HFFc6 (cell line): ENCODE data around the gene TSHZ1. TPM values are rescaled to one million over a fixed set of nuclear protein-coding genes. Genes with fewer than 3 reads are reported as not detected.

Experiments used
- DNase-seq: peaks from one replicate; pipeline ENCODE4 v3.0.0-alpha.2; 2018
- H3K27ac Mint-ChIP-seq: 2 replicates; pipeline ENCODE4 v1.8.0; 2020; ENCODE audit warnings: mild to moderate bottlenecking, mixed read lengths
- H3K27me3 Mint-ChIP-seq: 2 replicates; pipeline ENCODE4 v1.8.0; 2021; ENCODE audit warnings: mild to moderate bottlenecking, moderate library complexity, mixed read lengths; ENCODE audit not compliant: insufficient read depth
- H3K36me3 Mint-ChIP-seq: 2 replicates; pipeline ENCODE4 v1.8.0; 2021; ENCODE audit warnings: low read depth, mixed read lengths
- H3K4me1 Mint-ChIP-seq: 2 replicates; pipeline ENCODE4 v1.8.0; 2020; ENCODE audit warnings: low read depth, mixed read lengths
- H3K4me3 Mint-ChIP-seq: 2 replicates; pipeline ENCODE4 v1.8.0; 2020; ENCODE audit warnings: mild to moderate bottlenecking, moderate library complexity, mixed read lengths
- H3K9me3 Mint-ChIP-seq: 2 replicates; pipeline ENCODE4 v1.8.0; 2020; ENCODE audit warnings: mild to moderate bottlenecking, mixed read lengths
- CTCF ChIP-seq: fragments of 200-600 bp; sonication (generic); IDR thresholded peaks from 2 replicates; pipeline ENCODE4 v1.5.0; 2021; ENCODE audit warnings: antibody characterized with exemption, mild to moderate bottlenecking
- long read RNA-seq: library from polyadenylated mRNA; unstranded; transcript quantifications from one replicate; pipeline ENCODE4 v2.0.0, GENCODE V29; 2019
- total RNA-seq, 6 experiments: library from RNA; stranded (reverse); fragmentation: NEBNext Ultra II Directional; extraction: Animal tissue kit (Norgen Biotek cat#: 25700); gene quantifications; 2 replicates in 1 of 6; 3 replicates in 5 of 6; pipeline ENCODE4 v1.2.3, GENCODE V29; 2021

TSHZ1 gene
- total RNA-seq, result 10 to 100 TPM; 18.6 to 25.0 (median 23.3) TPM
- long read RNA-seq, full-length matches to known transcripts, result 14 of 14 reads
- long read RNA-seq, partial matches to known transcripts, result 0 of 14 reads
- long read RNA-seq, other reads (novel, unspliced or antisense), result 0 of 14 reads

- no peak for TF ChIP-seq CTCF
- peaks cover 3% of the 10 kb centered on the region; the same call in 1 of the 2 replicates for H3K27me3 Mint-ChIP-seq
- DNase-seq, result peak; percentile 94
- no peaks in the 10 kb centered on the region for H3K9me3 Mint-ChIP-seq
- peaks cover 63% of the 10 kb centered on the region for H3K4me1 Mint-ChIP-seq
- H3K36me3 Mint-ChIP-seq, result peaks cover 17% of the 10 kb centered on the region
- peak within 1 kb of the TSS; percentile 96 for H3K27ac Mint-ChIP-seq
- H3K4me3 Mint-ChIP-seq, result peak within 1 kb of the TSS; percentile 99
These were observed at the start of gene TSHZ1 for GRCh38 chr18:75210274-75211001. Gene TSHZ1, plus strand, starts transcription at chr18:75210797. Its CDS starts 1,080 bp downstream, at chr18:75211877.

GRCh38 chr18:75161256-75162028 is 49.2 kb upstream of the TSHZ1 start:
- Mint-ChIP-seq H3K27ac (no peak overlapping the region), H3K36me3 (no peaks in the 10 kb centered on the region), H3K27me3 (peaks cover 34% of the 10 kb centered on the region), H3K9me3 (no peaks in the 10 kb centered on the region), H3K4me3 (peak overlapping the region; percentile 88), H3K4me1 (peaks cover 32% of the 10 kb centered on the region)
- no peak for TF ChIP-seq CTCF
- DNase-seq, result no peak

- Mint-ChIP-seq H3K4me1 (peaks cover 32% of the 10 kb centered on the region), H3K27me3 (peaks cover 39% of the 10 kb centered on the region), H3K9me3 (no peaks in the 10 kb centered on the region), H3K36me3 (no peaks in the 10 kb centered on the region), H3K4me3 (peak overlapping the region; percentile 88; the same call in 1 of the 2 replicates), H3K27ac (no peak overlapping the region)
- DNase-seq, result peak; percentile 57
- TF ChIP-seq CTCF, result no peak
These were observed 48.1 kb upstream of the TSHZ1 start for GRCh38 chr18:75162467-75162866.

GRCh38 chr18:75162978-75163377 is 47.6 kb upstream of the TSHZ1 start:
- Mint-ChIP-seq H3K27ac (no peak overlapping the region), H3K36me3 (no peaks in the 10 kb centered on the region), H3K9me3 (no peaks in the 10 kb centered on the region), H3K27me3 (peaks cover 39% of the 10 kb centered on the region), H3K4me1 (peaks cover 32% of the 10 kb centered on the region), H3K4me3 (no peak overlapping the region)
- DNase-seq, result no peak
- TF ChIP-seq CTCF, result no peak

GRCh38 chr18:75163736-75164135 is 46.9 kb upstream of the TSHZ1 start:
- Mint-ChIP-seq H3K4me1 (peaks cover 32% of the 10 kb centered on the region), H3K9me3 (no peaks in the 10 kb centered on the region), H3K27ac (no peak overlapping the region), H3K4me3 (no peak overlapping the region), H3K36me3 (no peaks in the 10 kb centered on the region), H3K27me3 (peaks cover 33% of the 10 kb centered on the region)
- DNase-seq, result no peak
- TF ChIP-seq CTCF, result no peak
